Astrocyte of the spinal cord (primary cell): ENCODE measurements around the gene ZNF506.

Source experiments
- DNase-seq: peaks from one replicate; pipeline ENCODE4 v3.0.0; 2011; ENCODE audit warnings: low read depth, low spot score
- H3K4me3 ChIP-seq: 2 replicates; pipeline ENCODE4 v1.5.1; 2011; ENCODE audit warnings: low read depth, mild to moderate bottlenecking, low read length, moderate library complexity
- CTCF ChIP-seq: IDR thresholded peaks from 2 replicates; pipeline ENCODE4 v1.5.1; 2012; ENCODE audit warnings: low read depth, mild to moderate bottlenecking, low read length, inconsistent platforms
- in situ Hi-C: cut with HindIII; loops from 2 replicates; pipeline ENCODE4 v1.10.0; 2017; ENCODE audit warnings: low sequenced_read_pairs

Gene ZNF506

GRCh38 chr19:19758164-19758563 is 63.4 kb downstream of the ZNF506 start:
- H3K4me3 ChIP-seq: no peak overlapping the region
- no peak for TF ChIP-seq CTCF
- in situ Hi-C loops: no loop called here
- no peak for DNase-seq

- in situ Hi-C loops: no loop called here
- no peak for DNase-seq
- no peak for TF ChIP-seq CTCF
Observed at GRCh38 chr19:19752760-19753403, 68.7 kb downstream of the ZNF506 start.

GRCh38 chr19:19751846-19752245 is 69.7 kb downstream of the ZNF506 start:
- DNase-seq: no peak
- TF ChIP-seq CTCF: no peak
- H3K4me3 ChIP-seq: no peak overlapping the region
- in situ Hi-C loops: no loop called here

More at GRCh38 chr19:19752760-19753403, 68.7 kb downstream of the ZNF506 start:
- H3K4me3 ChIP-seq: no peak overlapping the region

- DNase-seq: no peak
- in situ Hi-C loops: no loop called here
- no peak for TF ChIP-seq CTCF
- H3K4me3 ChIP-seq: no peak overlapping the region
Observed at GRCh38 chr19:19750842-19751790, 70.4 kb downstream of the ZNF506 start.

- no peak overlapping the region for H3K4me3 ChIP-seq
- TF ChIP-seq CTCF: no peak
- DNase-seq: no peak
- in situ Hi-C loops: no loop called here
Observed at GRCh38 chr19:19749908-19750841, 71.4 kb downstream of the ZNF506 start.
